Bronchial epithelial cell (primary cell): Measurements from ENCODE around the gene PFKL. TPM values are rescaled to one million over a fixed set of nuclear protein-coding genes. Genes with fewer than 3 reads are reported as not detected.

ENCODE experiments used
- DNase-seq: peaks from one replicate; pipeline ENCODE4 v3.0.0-alpha.2; 2010; ENCODE audit warnings: low read depth
- FAIRE-seq: peaks from 2 replicates; lab custom pipeline; 2011; peaks lifted over from hg19 to GRCh38; lab: Jason Lieb, UNC
- H3K27me3 ChIP-seq: 2 replicates; pipeline ENCODE4 v1.5.1; 2011; ENCODE audit warnings: low read length; ENCODE audit not compliant: control insufficient read depth, insufficient read depth
- H3K36me3 ChIP-seq: 2 replicates; pipeline ENCODE4 v1.5.1; 2011; ENCODE audit warnings: low read length; ENCODE audit not compliant: control insufficient read depth, insufficient read depth
- H3K4me3 ChIP-seq: 2 replicates; pipeline ENCODE4 v1.5.1; 2011; ENCODE audit warnings: mild to moderate bottlenecking, low read depth, low read length, control low read depth
- CTCF ChIP-seq: IDR thresholded peaks from 2 replicates; pipeline ENCODE4 v1.5.1; 2011; ENCODE audit warnings: mild to moderate bottlenecking, moderate library complexity, low read length, control low read depth, inconsistent platforms; ENCODE audit not compliant: insufficient read depth, severe bottlenecking
- total RNA-seq: library from RNA; depleted of rRNA; stranded (reverse); fragments of >200 nt; gene quantifications from 2 replicates; pipeline ENCODE4 v1.2.1, GENCODE V29; 2014

Gene PFKL
- total RNA-seq, 1 donor from 2014 or later = 148 TPM

GRCh38 chr21:44286716-44287632, 12.9 kb upstream of the PFKL start:
- DNase-seq (no peak), FAIRE-seq (no peak)
- Histone ChIP-seq H3K4me3 (no peak overlapping the region), H3K36me3 (no peaks in the 10 kb centered on the region), H3K27me3 (peaks cover 11% of the 10 kb centered on the region)
- no peak for TF ChIP-seq CTCF

- DNase-seq (no peak), FAIRE-seq (no peak)
- Histone ChIP-seq H3K4me3 (no peak overlapping the region), H3K27me3 (peaks cover 9% of the 10 kb centered on the region), H3K36me3 (no peaks in the 10 kb centered on the region)
- TF ChIP-seq CTCF = no peak
Observed at GRCh38 chr21:44288251-44289110, 11.4 kb upstream of the PFKL start.

GRCh38 chr21:44289381-44290010, 10.4 kb upstream of the PFKL start:
- no peaks in the 10 kb centered on the region for H3K36me3 ChIP-seq
- H3K27me3 ChIP-seq = peaks cover 7% of the 10 kb centered on the region
- DNase-seq = no peak
- no peak for FAIRE-seq
- TF ChIP-seq CTCF = no peak
- H3K4me3 ChIP-seq = no peak overlapping the region

- no peak for FAIRE-seq
- Histone ChIP-seq H3K36me3 (no peaks in the 10 kb centered on the region), H3K4me3 (no peak overlapping the region), H3K27me3 (peaks cover 8% of the 10 kb centered on the region)
- no peak for TF ChIP-seq CTCF
- DNase-seq = no peak
Observed at GRCh38 chr21:44290327-44291077, 9.4 kb upstream of the PFKL start.
